Measurements from ENCODE around the gene SEPTIN8.

DNA sequence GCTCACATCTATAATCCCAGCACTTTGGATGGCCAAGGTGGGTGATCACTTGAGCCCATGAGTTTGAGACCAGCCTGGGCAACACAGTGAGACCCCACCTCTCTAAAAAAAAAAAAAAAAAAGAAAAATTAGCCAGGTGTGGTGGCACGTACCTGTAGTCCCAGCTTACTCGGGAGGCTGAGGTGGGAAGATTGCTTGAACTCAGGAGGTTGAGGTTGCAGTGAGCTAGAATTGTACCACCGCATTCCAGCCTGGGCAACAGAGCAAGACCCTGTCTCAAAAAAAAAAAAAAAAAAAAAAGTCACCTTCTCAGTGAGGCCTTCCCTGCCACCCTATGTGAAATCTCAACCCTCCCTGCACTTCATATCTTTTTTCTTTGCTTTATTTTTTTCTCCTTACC is 14.0 kb upstream of the SEPTIN8 start:
- TF ChIP-seq, protein P1, sequence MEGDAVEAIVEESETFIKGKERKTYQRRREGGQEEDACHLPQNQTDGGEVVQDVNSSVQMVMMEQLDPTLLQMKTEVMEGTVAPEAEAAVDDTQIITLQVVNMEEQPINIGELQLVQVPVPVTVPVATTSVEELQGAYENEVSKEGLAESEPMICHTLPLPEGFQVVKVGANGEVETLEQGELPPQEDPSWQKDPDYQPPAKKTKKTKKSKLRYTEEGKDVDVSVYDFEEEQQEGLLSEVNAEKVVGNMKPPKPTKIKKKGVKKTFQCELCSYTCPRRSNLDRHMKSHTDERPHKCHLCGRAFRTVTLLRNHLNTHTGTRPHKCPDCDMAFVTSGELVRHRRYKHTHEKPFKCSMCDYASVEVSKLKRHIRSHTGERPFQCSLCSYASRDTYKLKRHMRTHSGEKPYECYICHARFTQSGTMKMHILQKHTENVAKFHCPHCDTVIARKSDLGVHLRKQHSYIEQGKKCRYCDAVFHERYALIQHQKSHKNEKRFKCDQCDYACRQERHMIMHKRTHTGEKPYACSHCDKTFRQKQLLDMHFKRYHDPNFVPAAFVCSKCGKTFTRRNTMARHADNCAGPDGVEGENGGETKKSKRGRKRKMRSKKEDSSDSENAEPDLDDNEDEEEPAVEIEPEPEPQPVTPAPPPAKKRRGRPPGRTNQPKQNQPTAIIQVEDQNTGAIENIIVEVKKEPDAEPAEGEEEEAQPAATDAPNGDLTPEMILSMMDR (IDR thresholded peaks at IDR 0.05; ENCODE audit: insufficient read depth, low read length, poor library complexity, severe bottlenecking): no peak
- TF ChIP-seq EZH2phosphoT487 (conservative IDR thresholded peaks at IDR 0.05; ENCODE audit: low read length): no peak
